ENCODE measurements around the gene GYPC. TPM values are rescaled to one million over a fixed set of nuclear protein-coding genes. Genes with fewer than 3 reads are reported as not detected.
"Not testable (repeated sequence)": the region's sequence is repeated elsewhere in the genome, so short reads cannot be mapped to it uniquely, and the experiment has no call there.

GYPC gene
- total RNA-seq, 1 donor from 2014 or later, result 98.8 TPM

DNA sequence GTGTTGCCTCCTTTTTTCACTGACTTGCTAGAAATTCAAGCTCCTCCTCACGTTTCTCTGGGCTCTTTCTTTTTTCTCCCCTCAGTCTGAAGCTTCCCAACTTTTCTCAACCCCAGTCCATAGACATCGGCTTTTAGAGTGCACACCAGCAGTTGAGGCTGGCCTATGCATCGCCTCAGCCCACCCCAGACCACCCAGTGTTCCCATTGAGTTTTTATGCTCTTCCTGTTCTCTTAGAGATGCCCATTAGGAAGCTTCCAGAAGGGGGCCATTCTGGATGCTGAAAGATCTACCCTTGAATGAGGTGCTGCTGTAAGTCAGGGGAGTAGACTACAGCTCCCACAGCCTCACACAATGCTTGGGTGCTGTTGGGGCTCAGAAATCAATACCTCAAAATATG, 12.0 kb upstream of the GYPC start:
- Histone ChIP-seq H3K9me3 (replicated peaks) (no peaks in the 10 kb centered on the region), H3K4me3 (no peak overlapping the region), H3K27me3 (ENCODE audit: low read depth) (no peaks in the 10 kb centered on the region), H3K27ac (replicated peaks) (no peak overlapping the region), H3K4me1 (no peaks in the 10 kb centered on the region), H3K36me3 (no peaks in the 10 kb centered on the region)
- DNase-seq, result no peak
- TF ChIP-seq, protein P1, sequence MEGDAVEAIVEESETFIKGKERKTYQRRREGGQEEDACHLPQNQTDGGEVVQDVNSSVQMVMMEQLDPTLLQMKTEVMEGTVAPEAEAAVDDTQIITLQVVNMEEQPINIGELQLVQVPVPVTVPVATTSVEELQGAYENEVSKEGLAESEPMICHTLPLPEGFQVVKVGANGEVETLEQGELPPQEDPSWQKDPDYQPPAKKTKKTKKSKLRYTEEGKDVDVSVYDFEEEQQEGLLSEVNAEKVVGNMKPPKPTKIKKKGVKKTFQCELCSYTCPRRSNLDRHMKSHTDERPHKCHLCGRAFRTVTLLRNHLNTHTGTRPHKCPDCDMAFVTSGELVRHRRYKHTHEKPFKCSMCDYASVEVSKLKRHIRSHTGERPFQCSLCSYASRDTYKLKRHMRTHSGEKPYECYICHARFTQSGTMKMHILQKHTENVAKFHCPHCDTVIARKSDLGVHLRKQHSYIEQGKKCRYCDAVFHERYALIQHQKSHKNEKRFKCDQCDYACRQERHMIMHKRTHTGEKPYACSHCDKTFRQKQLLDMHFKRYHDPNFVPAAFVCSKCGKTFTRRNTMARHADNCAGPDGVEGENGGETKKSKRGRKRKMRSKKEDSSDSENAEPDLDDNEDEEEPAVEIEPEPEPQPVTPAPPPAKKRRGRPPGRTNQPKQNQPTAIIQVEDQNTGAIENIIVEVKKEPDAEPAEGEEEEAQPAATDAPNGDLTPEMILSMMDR (IDR thresholded peaks at IDR 0.05; ENCODE audit: borderline replicate concordance), result no peak
- intact Hi-C loops (cut with micrococcal nuclease), result no loop called here

DNA sequence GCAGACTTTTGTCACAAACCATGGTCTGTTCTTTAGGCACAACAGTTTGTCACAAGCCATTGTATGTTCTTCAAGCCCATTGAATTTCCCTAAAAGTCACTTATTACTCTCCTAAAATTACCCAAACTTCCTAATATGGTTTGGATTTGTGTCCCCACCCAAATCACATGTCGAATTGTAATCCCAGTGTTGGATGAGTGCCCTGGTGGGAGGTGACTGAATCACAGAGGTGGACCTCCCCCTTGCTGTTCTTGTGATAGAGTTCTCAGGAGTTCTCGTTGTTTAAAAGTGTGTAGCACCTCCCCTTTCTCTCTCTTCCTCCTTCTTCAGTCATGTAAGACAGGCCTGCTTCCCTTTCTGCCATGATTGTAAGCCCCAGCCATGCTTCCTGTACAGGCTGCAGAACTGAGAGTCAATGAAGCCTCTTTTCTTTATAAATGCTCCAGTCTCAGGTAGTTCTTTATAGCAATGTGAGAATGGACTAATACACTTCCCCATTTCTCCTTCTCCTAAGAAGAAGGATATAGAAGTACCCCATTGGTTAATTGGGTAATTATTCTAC, 11.2 kb upstream of the GYPC start:
- H3K27me3 ChIP-seq (ENCODE audit: low read depth), result no peaks in the 10 kb centered on the region
- H3K4me3 ChIP-seq, result no peak overlapping the region
- TF ChIP-seq, protein P1 (IDR thresholded peaks at IDR 0.05; ENCODE audit: borderline replicate concordance), result no peak
- no peak overlapping the region for H3K27ac ChIP-seq (replicated peaks)
- H3K9me3 ChIP-seq (replicated peaks), result no peaks in the 10 kb centered on the region
- DNase-seq, result no peak
- intact Hi-C loops (cut with micrococcal nuclease), result no loop called here
- no peaks in the 10 kb centered on the region for H3K4me1 ChIP-seq
- H3K36me3 ChIP-seq, result no peaks in the 10 kb centered on the region

DNA sequence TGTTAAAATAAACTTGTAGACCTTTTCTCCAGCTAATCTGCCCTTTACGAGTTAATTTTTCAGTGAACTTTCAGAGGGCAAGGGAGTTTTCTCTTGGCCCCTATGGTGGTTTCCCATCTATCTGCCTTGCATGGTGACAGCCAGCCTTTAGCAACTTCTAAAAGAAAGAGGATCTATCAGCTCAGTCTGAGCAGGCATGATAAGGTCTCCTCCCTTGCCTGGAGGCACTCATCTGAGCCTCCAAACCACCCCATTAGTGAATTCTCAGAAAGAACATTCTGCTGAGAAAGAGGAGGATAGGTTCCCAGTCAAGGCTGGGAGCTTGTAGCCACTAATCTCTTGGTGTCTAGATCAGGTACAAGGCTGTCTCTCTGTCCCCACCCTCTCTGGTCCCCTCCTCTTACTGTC, 10.7 kb upstream of the GYPC start:
- TF ChIP-seq, protein P1 (IDR thresholded peaks at IDR 0.05; ENCODE audit: borderline replicate concordance), result no peak
- H3K27me3 ChIP-seq (ENCODE audit: low read depth), result no peaks in the 10 kb centered on the region
- H3K27ac ChIP-seq (replicated peaks), result no peak overlapping the region
- intact Hi-C loops (cut with micrococcal nuclease), result no loop called here
- no peaks in the 10 kb centered on the region for H3K9me3 ChIP-seq (replicated peaks)
- H3K4me1 ChIP-seq, result no peaks in the 10 kb centered on the region
- DNase-seq, result no peak
- no peak overlapping the region for H3K4me3 ChIP-seq
- no peaks in the 10 kb centered on the region for H3K36me3 ChIP-seq

DNA sequence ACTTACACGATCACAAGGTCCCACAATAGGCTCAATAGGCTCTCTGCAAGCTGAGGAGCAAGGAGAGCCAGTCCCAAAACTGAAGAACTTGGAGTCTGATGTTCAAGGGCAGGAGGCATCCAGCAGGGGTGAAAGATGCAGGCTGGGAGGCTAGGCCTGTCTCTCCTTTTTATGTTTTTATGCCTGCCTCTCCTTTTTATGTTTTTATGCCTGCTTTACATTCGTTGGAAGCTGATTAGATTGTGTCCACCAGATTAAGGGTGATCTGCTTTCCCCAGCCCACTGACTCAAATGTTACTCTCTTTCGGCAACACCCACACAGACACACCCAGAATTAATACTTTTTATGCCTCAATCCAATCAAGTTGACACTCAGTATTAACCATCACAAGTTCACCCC, 9.9 kb upstream of the GYPC start:
- TF ChIP-seq, protein P1 (IDR thresholded peaks at IDR 0.05; ENCODE audit: borderline replicate concordance), result no peak
- Histone ChIP-seq H3K4me1 (no peaks in the 10 kb centered on the region), H3K4me3 (no peak overlapping the region), H3K36me3 (no peaks in the 10 kb centered on the region), H3K9me3 (replicated peaks) (no peaks in the 10 kb centered on the region), H3K27me3 (ENCODE audit: low read depth) (no peaks in the 10 kb centered on the region), H3K27ac (replicated peaks) (no peak overlapping the region)
- no peak for DNase-seq
- intact Hi-C loops (cut with micrococcal nuclease), result no loop called here

DNA sequence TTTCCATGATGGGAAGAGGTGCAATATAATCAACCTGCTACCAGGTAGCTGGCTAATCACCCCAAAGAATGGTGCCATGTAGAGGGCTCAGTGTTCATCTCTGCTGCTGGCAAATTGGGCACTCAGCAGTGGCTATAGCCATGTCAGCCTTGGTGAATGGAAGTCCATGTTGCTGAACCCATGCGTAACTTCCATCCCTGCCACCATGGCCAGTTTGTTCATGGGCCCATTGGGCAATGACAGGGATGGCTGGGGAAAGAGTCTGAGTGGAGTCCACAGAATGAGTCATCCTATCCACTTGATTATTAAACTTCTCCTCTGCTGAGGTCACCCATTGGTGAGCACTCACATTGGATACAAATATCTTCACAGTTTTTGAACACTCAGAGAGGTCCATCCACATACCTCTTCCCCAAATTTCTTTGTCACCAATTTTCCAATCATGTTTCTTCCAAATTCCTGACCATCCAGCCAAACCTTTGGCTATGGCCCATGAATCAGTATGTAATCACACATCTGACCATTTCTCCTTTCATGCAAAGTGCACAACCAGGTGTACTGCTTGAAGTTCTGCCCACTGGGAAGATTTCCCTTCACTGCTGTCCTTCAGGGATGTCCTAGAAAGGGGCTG, 8.1 kb upstream of the GYPC start:
- H3K9me3 ChIP-seq (replicated peaks); H3K4me3 ChIP-seq; H3K4me1 ChIP-seq; DNase-seq; H3K27me3 ChIP-seq (ENCODE audit: low read depth); H3K36me3 ChIP-seq; intact Hi-C loops (cut with micrococcal nuclease); H3K27ac ChIP-seq (replicated peaks): not testable (repeated sequence)

DNA sequence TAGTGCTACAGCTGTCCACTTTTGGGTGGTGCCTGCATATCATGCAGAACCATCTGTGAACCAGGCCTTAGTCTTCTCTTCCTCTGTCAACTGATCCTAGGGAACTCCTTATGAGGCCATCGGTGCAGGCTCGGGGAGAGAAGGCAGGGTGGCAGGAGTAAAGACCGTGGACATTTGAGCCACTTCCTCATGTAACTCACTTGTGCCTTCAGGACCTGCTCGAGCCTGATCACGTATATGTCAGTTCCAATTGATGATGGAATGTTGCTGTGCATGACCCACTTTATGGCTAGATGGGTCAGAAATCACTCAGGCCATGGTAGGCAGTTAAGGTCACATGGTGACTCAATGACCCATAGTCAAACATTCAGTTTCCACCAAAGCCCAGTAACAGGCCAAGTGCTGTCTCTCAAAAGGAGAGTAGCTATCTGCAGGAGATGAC, 7.6 kb upstream of the GYPC start:
- intact Hi-C loops (cut with micrococcal nuclease); DNase-seq; H3K36me3 ChIP-seq; H3K27ac ChIP-seq (replicated peaks); H3K27me3 ChIP-seq (ENCODE audit: low read depth); H3K4me1 ChIP-seq; H3K9me3 ChIP-seq (replicated peaks); H3K4me3 ChIP-seq: not testable (repeated sequence)

Data from left ventricle myocardium inferior (tissue), 1 donor.